PC-9 (cell line): Measurements from ENCODE around the gene FAR1.

Experiments used
- CTCF ChIP-seq: fragments of 200-600 bp; sonication (generic); conservative IDR thresholded peaks from 2 replicates; pipeline ENCODE4 v1.6.1; 2017; ENCODE audit warnings: mixed run types, antibody characterized with exemption, mild to moderate bottlenecking, moderate library complexity
- EZH2 ChIP-seq: fragments of 200-600 bp; sonication (generic); IDR thresholded peaks from 2 replicates; pipeline ENCODE4 v1.8.0; 2017; ENCODE audit warnings: antibody characterized with exemption, low read depth

DNA sequence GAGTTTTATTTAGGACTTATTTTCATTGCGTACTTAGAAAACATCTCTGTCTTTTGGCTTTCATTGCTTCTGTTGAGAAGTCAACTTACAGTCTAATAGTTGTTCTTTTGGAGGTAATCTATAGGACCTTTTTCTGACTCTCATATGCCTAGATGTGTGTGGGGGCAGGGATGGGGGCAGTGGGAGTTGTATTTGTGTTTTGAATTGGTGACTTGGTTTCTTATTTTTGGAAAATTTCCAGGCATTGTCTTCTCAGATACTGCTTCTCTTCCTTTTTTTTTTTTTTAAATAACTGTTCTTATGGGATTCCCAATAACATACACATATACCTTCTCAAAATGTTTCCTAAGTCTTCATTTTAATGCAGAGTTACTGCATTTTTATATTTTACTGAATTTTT lies 58.0 kb downstream of the FAR1 start:
- TF ChIP-seq CTCF (no peak), EZH2 (no peak)
